GM12878 (cell line): Measurements from ENCODE around the gene NKAIN4. TPM values are rescaled to one million over a fixed set of nuclear protein-coding genes. Genes with fewer than 3 reads are reported as not detected.

Experiments used
- ATAC-seq: fragments of 200-7000 bp; cut with Tn5 transposase; 3 replicates; pipeline ENCODE4 v1.9.1; 2020; ENCODE audit warnings: mild to moderate bottlenecking, moderate library complexity
- BruUV-seq: library from RNA; stranded (reverse); fragments of 400-500 nt; replicated peaks from 2 replicates; lab custom pipeline; 2021; lab: Mats Ljungman, UMichigan
- CTCF ChIA-PET: fragments of 300-600 bp; sonication (Branson Sonifier 250); formaldehyde crosslinking; extraction: SDS; loops from one replicate; lab custom pipeline; 2021; ENCODE audit warnings: inconsistent platforms; lab: Yijun Ruan, JAX
- POLR2A ChIA-PET: fragments of 350-600 bp; formaldehyde crosslinking; extraction: SDS; loops from one replicate; lab custom pipeline; 2021; ENCODE audit warnings: inconsistent platforms; lab: Charles Lee
- RAD21 ChIA-PET: fragments of 300-600 bp; sonication (Branson Sonifier 250); formaldehyde crosslinking; loops from one replicate; lab custom pipeline; 2023; ENCODE audit warnings: antibody characterized with exemption; ENCODE audit not compliant: unreplicated experiment; lab: Charles Lee
- SMC1A ChIA-PET: fragments of 300-600 bp; sonication (Branson Sonifier 250); formaldehyde crosslinking; loops from one replicate; lab custom pipeline; 2023; ENCODE audit not compliant: unreplicated experiment, uncharacterized antibody; lab: Charles Lee
- DNase-seq: peaks from one replicate; pipeline ENCODE4 v3.0.0-alpha.2; 2011; ENCODE audit warnings: low read depth, low spot score
- FAIRE-seq: peaks from 3 replicates; lab custom pipeline; 2011; peaks lifted over from hg19 to GRCh38; lab: Jason Lieb, UNC
- H2AFZ ChIP-seq: 2 replicates; pipeline ENCODE4 v1.6.0; 2011; ENCODE audit warnings: low read depth, low read length, control low read depth; ENCODE audit not compliant: control insufficient read depth
- H3K27ac ChIP-seq: 2 replicates; pipeline ENCODE4 v1.5.1; 2011; ENCODE audit warnings: control low read depth; ENCODE audit not compliant: control insufficient read depth, insufficient read depth
- H3K27me3 ChIP-seq, 2 experiments: replicated peaks in 1 of 2; 2 replicates each; pipeline versions ENCODE4 v1.6.0 to v1.6.1; 2011; ENCODE audit warnings: low read length in 1 of 2; ENCODE audit not compliant: control insufficient read depth in 2 of 2, insufficient read depth in 2 of 2
- H3K36me3 ChIP-seq, 2 experiments: 2 replicates each; pipeline ENCODE4 v1.5.1; 2011; ENCODE audit warnings: low read length in 1 of 2; ENCODE audit not compliant: control insufficient read depth in 2 of 2, insufficient read depth in 2 of 2
- H3K4me1 ChIP-seq: 2 replicates; pipeline ENCODE4 v1.6.1; 2011; ENCODE audit warnings: mild to moderate bottlenecking, low read length, moderate library complexity, mixed read lengths; ENCODE audit not compliant: control insufficient read depth, insufficient read depth
- H3K4me2 ChIP-seq: 2 replicates; pipeline ENCODE4 v1.6.0; 2011; ENCODE audit warnings: control low read depth; ENCODE audit not compliant: control insufficient read depth, insufficient read depth
- H3K4me3 ChIP-seq: fragments of 200-600 bp; sonication (generic); 2 replicates; pipeline ENCODE4 v1.5.1; 2016
- H3K79me2 ChIP-seq: 2 replicates; pipeline ENCODE4 v1.6.0; 2011; ENCODE audit warnings: low read length; ENCODE audit not compliant: control insufficient read depth, insufficient read depth
- H3K9ac ChIP-seq: 2 replicates; pipeline ENCODE4 v1.8.0; 2011; ENCODE audit warnings: low read length, control low read depth, mixed read lengths; ENCODE audit not compliant: control insufficient read depth, insufficient read depth
- H3K9me3 ChIP-seq: replicated peaks from 3 replicates; pipeline ENCODE4 v1.5.1; 2011; ENCODE audit warnings: mild to moderate bottlenecking, low read length; ENCODE audit not compliant: control insufficient read depth, insufficient read depth
- H4K20me1 ChIP-seq: 2 replicates; pipeline ENCODE4 v1.6.0; 2011; ENCODE audit not compliant: control insufficient read depth, insufficient read depth
- CBFB ChIP-seq: IDR thresholded peaks from 2 replicates; pipeline ENCODE4 v1.6.1; 2016; ENCODE audit warnings: antibody characterized with exemption, low read depth
- CBX5 ChIP-seq: sonication (generic); IDR thresholded peaks from 2 replicates; pipeline ENCODE4 v1.6.1; 2016; ENCODE audit warnings: low read depth, moderate library complexity, mild to moderate bottlenecking, inconsistent platforms
- CTCF ChIP-seq, 3 experiments: IDR thresholded peaks in 2 of 3; conservative IDR thresholded peaks in 1 of 3; 2 replicates each; pipeline ENCODE4 v1.5.1; 2011; ENCODE audit warnings: low read depth in 3 of 3, low read length in 3 of 3, mild to moderate bottlenecking in 3 of 3, control low read depth in 2 of 3, moderate library complexity in 2 of 3, inconsistent platforms in 1 of 3, mixed read lengths in 1 of 3; ENCODE audit not compliant: control insufficient read depth in 2 of 3, insufficient read depth in 1 of 3; ENCODE audit errors: extremely low read depth in 1 of 3
- EED ChIP-seq: sonication (generic); IDR thresholded peaks from 2 replicates; pipeline ENCODE4 v1.6.1; 2016; ENCODE audit warnings: antibody characterized with exemption, low read depth
- FOS ChIP-seq: IDR thresholded peaks from 3 replicates; pipeline ENCODE4 v1.6.1; 2011; ENCODE audit warnings: borderline replicate concordance; ENCODE audit not compliant: insufficient read length; ENCODE audit errors: extremely low read depth
- FOXK2 ChIP-seq: fragments of 450-650 bp; IDR thresholded peaks from 2 replicates; pipeline ENCODE4 v1.6.1; 2017; ENCODE audit warnings: mild to moderate bottlenecking, moderate library complexity
- IKZF2 ChIP-seq, 2 experiments: fragments of 450-650 bp; IDR thresholded peaks; 2 replicates each; pipeline ENCODE4 v1.6.1; 2017; ENCODE audit warnings: mild to moderate bottlenecking in 2 of 2, moderate library complexity in 2 of 2
- NR2C2 ChIP-seq: IDR thresholded peaks from 2 replicates; pipeline ENCODE4 v1.6.1; 2011; ENCODE audit warnings: borderline replicate concordance, low read depth; ENCODE audit not compliant: control insufficient read depth, insufficient read length
- NR2F1 ChIP-seq: fragments of 450-650 bp; conservative IDR thresholded peaks from 2 replicates; pipeline ENCODE4 v1.6.1; 2017; ENCODE audit warnings: mild to moderate bottlenecking
- SIX5 ChIP-seq: IDR thresholded peaks from 2 replicates; pipeline ENCODE4 v1.6.1; 2011; ENCODE audit warnings: mild to moderate bottlenecking, low read depth, low read length, moderate library complexity; ENCODE audit not compliant: severe bottlenecking
- SMARCA5 ChIP-seq: fragments of 450-650 bp; IDR thresholded peaks from 2 replicates; pipeline ENCODE4 v1.6.1; 2017; ENCODE audit warnings: mild to moderate bottlenecking
- SMC3 ChIP-seq: IDR thresholded peaks from 2 replicates; pipeline ENCODE4 v1.6.1; 2011; ENCODE audit warnings: low read length, improper control_type of control experiment, borderline replicate concordance
- ZBTB33 ChIP-seq: fragments of 450-650 bp; IDR thresholded peaks from 2 replicates; pipeline ENCODE4 v1.6.1; 2017; ENCODE audit warnings: mild to moderate bottlenecking
- WGBS: methylation state at CpG from one replicate; pipeline ENCODE4 v1.1.6; 2016; ENCODE audit warnings: low lambda C conversion rate; ENCODE audit not compliant: insufficient replicate concordance, insufficient coverage; ENCODE audit errors: missing lambda C conversion rate; 5-methylcytosine and 5-hydroxymethylcytosine counted together
- in situ Hi-C: fragments of 300-500 bp; cut with MboI; formaldehyde crosslinking; loops from 9 replicates; pipeline ENCODE4 v1.14.3; 2018; ENCODE audit warnings: mixed read lengths
- intact Hi-C: fragments of 100-400 bp; cut with micrococcal nuclease; formaldehyde crosslinking; loops from one replicate; pipeline ENCODE4 v1.14.2; 2022; ENCODE audit not compliant: unreplicated experiment
- polyA plus RNA-seq, 11 experiments: library from polyadenylated mRNA; depleted of rRNA in 4 of 11; unstranded in 6 of 11; stranded (reverse) in 5 of 11; fragments of >200 nt; fragmentation: Nextera tagmentation in 4 of 11; fragmentation: Illumina TruSeq in 1 of 11; extraction: Ambion mirVana in 4 of 11; extraction: Trizol in 1 of 11; gene quantifications; 1 replicate in 1 of 11; 2 replicates in 10 of 11; pipeline versions ENCODE4 v1.2.1 to v1.2.3, GENCODE V29; 2011 to 2016; ENCODE audit warnings: inconsistent platforms in 2 of 11, missing spikeins in 2 of 11, low read depth in 1 of 11
- total RNA-seq, 4 experiments: library from RNA; depleted of rRNA in 3 of 4; stranded (reverse); fragments of >200 nt in 3 of 4; fragmentation: Illumina TruSeq in 1 of 4; extraction: Trizol in 1 of 4; gene quantifications; 2 replicates each; pipeline versions ENCODE4 v1.2.1 to v1.2.3, GENCODE V29; 2013 to 2021
- TF ChIP-seq, protein P1 (sequence below): fragments of 450-650 bp; conservative IDR thresholded peaks from 2 replicates; pipeline ENCODE4 v1.6.1; 2017; ENCODE audit warnings: mild to moderate bottlenecking, moderate library complexity
- TF ChIP-seq, protein P2 (sequence below): fragments of 450-650 bp; IDR thresholded peaks from 2 replicates; pipeline ENCODE4 v1.6.1; 2014; ENCODE audit warnings: mild to moderate bottlenecking

The NKAIN4 gene
- total and polyA plus RNA-seq, 10 of the 15 experiments (the other 5 are each of a cell fraction or from before 2014, with no cell fraction given): 0.11 TPM; not detected in 9

- WGBS: 60% methylated on average over 7 of the region's 7 CpGs
- peaks cover 3% of the 10 kb centered on the region; the same call in 1 of the 2 replicates for H4K20me1 ChIP-seq
Observed at GRCh38 chr20:63217706-63218105, 36.6 kb downstream of the NKAIN4 start.

More at GRCh38 chr20:63217706-63218105, 36.6 kb downstream of the NKAIN4 start:
- DNase-seq (no peak), FAIRE-seq (no peak), ATAC-seq (no peak)
- Histone ChIP-seq H3K79me2 (peaks cover 28% of the 10 kb centered on the region), H3K9ac (no peak overlapping the region), H2AFZ (no peak overlapping the region), H3K4me3 (no peak overlapping the region), H3K9me3 (no peaks in the 10 kb centered on the region), H3K36me3 (peaks cover 0 to 2% of the 10 kb centered on the region in 2 experiments; a peak in 2 of 4 replicates), H3K4me2 (no peak overlapping the region), H3K27ac (no peak overlapping the region), H3K27me3 (peaks cover 0 to 4% of the 10 kb centered on the region in 2 experiments; a peak in 2 of 4 replicates), H3K4me1 (peaks cover 15% of the 10 kb centered on the region)
- CTCF ChIA-PET: interaction anchor here (1.3 kb wide), 1 partner anchor 8 kb away, joined by 3 read pairs; no protein-coding TSS in a partner anchor
- no TSS peak for BruUV-seq
- SMC1A ChIA-PET: no interaction called here
- RAD21 ChIA-PET: no interaction called here
- POLR2A ChIA-PET: no interaction called here
- in situ Hi-C loops (no loop called here), intact Hi-C loops (no loop called here)
- no peak for TF ChIP-seq FOXK2
- TF ChIP-seq NR2F1: no peak
- TF ChIP-seq NR2C2: no peak
- TF ChIP-seq FOS: no peak
- TF ChIP-seq, protein P1, sequence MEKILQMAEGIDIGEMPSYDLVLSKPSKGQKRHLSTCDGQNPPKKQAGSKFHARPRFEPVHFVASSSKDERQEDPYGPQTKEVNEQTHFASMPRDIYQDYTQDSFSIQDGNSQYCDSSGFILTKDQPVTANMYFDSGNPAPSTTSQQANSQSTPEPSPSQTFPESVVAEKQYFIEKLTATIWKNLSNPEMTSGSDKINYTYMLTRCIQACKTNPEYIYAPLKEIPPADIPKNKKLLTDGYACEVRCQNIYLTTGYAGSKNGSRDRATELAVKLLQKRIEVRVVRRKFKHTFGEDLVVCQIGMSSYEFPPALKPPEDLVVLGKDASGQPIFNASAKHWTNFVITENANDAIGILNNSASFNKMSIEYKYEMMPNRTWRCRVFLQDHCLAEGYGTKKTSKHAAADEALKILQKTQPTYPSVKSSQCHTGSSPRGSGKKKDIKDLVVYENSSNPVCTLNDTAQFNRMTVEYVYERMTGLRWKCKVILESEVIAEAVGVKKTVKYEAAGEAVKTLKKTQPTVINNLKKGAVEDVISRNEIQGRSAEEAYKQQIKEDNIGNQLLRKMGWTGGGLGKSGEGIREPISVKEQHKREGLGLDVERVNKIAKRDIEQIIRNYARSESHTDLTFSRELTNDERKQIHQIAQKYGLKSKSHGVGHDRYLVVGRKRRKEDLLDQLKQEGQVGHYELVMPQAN: no peak
- no peak for TF ChIP-seq SIX5
- TF ChIP-seq CBFB: no peak
- TF ChIP-seq EED: no peak
- TF ChIP-seq SMC3: no peak
- no peak for TF ChIP-seq IKZF2 (IDR thresholded peaks at IDR 0.05)
- TF ChIP-seq ZBTB33: no peak
- TF ChIP-seq, protein P2, sequence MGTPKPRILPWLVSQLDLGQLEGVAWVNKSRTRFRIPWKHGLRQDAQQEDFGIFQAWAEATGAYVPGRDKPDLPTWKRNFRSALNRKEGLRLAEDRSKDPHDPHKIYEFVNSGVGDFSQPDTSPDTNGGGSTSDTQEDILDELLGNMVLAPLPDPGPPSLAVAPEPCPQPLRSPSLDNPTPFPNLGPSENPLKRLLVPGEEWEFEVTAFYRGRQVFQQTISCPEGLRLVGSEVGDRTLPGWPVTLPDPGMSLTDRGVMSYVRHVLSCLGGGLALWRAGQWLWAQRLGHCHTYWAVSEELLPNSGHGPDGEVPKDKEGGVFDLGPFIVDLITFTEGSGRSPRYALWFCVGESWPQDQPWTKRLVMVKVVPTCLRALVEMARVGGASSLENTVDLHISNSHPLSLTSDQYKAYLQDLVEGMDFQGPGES: no peak
- TF ChIP-seq CTCF (IDR thresholded peaks at IDR 0.05 in 2 of 3, conservative IDR thresholded peaks at IDR 0.05 in 1 of 3; ENCODE audit: control insufficient read depth in 2 of 3, extremely low read depth in 1 of 3, insufficient read depth in 1 of 3, low read depth in 3 of 3, low read length in 3 of 3): no peak
- TF ChIP-seq CBX5: no peak
- no peak for TF ChIP-seq SMARCA5
